ENCODE results near the gene ELFN2.

Gene ELFN2

GRCh38 chr22:37431366-37431765 is 4.1 kb upstream of the ELFN2 start:
- H3K27ac ChIP-seq = no peak overlapping the region
- no peak for TF ChIP-seq CTCF (conservative IDR thresholded peaks at IDR 0.05)

- TF ChIP-seq CTCF (conservative IDR thresholded peaks at IDR 0.05) = no peak
- H3K27ac ChIP-seq = no peak overlapping the region
These were observed 3.7 kb upstream of the ELFN2 start for GRCh38 chr22:37430941-37431340.

- H3K27ac ChIP-seq = no peak overlapping the region
- TF ChIP-seq CTCF (conservative IDR thresholded peaks at IDR 0.05) = peak; percentile 85
These were observed 1.6 kb upstream of the ELFN2 start for GRCh38 chr22:37428649-37429586.

GRCh38 chr22:37427711-37428635 is 694 bp upstream of the ELFN2 start:
- TF ChIP-seq CTCF (conservative IDR thresholded peaks at IDR 0.05) = no peak
- H3K27ac ChIP-seq = peak overlapping the region; percentile 57; the same call in 1 of the 2 replicates

GRCh38 chr22:37426706-37427134 is 559 bp downstream of the ELFN2 start:
- TF ChIP-seq CTCF (conservative IDR thresholded peaks at IDR 0.05) = no peak
- peak overlapping the region; percentile 57; the same call in 1 of the 2 replicates for H3K27ac ChIP-seq

GRCh38 chr22:37425800-37426705 is 1.2 kb downstream of the ELFN2 start:
- H3K27ac ChIP-seq = no peak overlapping the region; the same call in 1 of the 2 replicates
- no peak for TF ChIP-seq CTCF (conservative IDR thresholded peaks at IDR 0.05)
